Measurements from ENCODE around the gene KAT6B. TPM values are rescaled to one million over a fixed set of nuclear protein-coding genes. Genes with fewer than 3 reads are reported as not detected.

The KAT6B gene
- total and polyA plus RNA-seq, 2 experiments from 2014 or later: 15.8 to 36.2 TPM

- WGBS (ENCODE audit: low lambda C conversion rate, missing lambda C conversion rate): 85% methylated on average over 8 of the region's 8 CpGs
- H3K27me3 ChIP-seq: no peaks in the 10 kb centered on the region
- H3K4me1 ChIP-seq (ENCODE audit: insufficient read depth): peaks cover 8% of the 10 kb centered on the region
- H3K79me2 ChIP-seq: no peaks in the 10 kb centered on the region
- DNase-seq (ENCODE audit: low spot score): no peak
- H3K9me2 ChIP-seq (replicated peaks; ENCODE audit: insufficient read depth): no peaks in the 10 kb centered on the region
- H3K27ac ChIP-seq: no peak overlapping the region
- H3K9me3 ChIP-seq (ENCODE audit: low read depth): no peaks in the 10 kb centered on the region
- H3K4me3 ChIP-seq: no peak overlapping the region
- no peak for TF ChIP-seq EZH2phosphoT487 (IDR thresholded peaks at IDR 0.05; ENCODE audit: low read depth, severe bottlenecking, unreplicated experiment)
- TF ChIP-seq, protein P1, sequence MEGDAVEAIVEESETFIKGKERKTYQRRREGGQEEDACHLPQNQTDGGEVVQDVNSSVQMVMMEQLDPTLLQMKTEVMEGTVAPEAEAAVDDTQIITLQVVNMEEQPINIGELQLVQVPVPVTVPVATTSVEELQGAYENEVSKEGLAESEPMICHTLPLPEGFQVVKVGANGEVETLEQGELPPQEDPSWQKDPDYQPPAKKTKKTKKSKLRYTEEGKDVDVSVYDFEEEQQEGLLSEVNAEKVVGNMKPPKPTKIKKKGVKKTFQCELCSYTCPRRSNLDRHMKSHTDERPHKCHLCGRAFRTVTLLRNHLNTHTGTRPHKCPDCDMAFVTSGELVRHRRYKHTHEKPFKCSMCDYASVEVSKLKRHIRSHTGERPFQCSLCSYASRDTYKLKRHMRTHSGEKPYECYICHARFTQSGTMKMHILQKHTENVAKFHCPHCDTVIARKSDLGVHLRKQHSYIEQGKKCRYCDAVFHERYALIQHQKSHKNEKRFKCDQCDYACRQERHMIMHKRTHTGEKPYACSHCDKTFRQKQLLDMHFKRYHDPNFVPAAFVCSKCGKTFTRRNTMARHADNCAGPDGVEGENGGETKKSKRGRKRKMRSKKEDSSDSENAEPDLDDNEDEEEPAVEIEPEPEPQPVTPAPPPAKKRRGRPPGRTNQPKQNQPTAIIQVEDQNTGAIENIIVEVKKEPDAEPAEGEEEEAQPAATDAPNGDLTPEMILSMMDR (IDR thresholded peaks at IDR 0.05; ENCODE audit: poor library complexity): no peak
- TF ChIP-seq EZH2 (IDR thresholded peaks at IDR 0.05; ENCODE audit: borderline replicate concordance): no peak
- no peaks in the 10 kb centered on the region for H4K20me1 ChIP-seq (ENCODE audit: insufficient read depth, poor library complexity, severe bottlenecking)
- H3K4me2 ChIP-seq: no peak overlapping the region
- H2AFZ ChIP-seq: no peak overlapping the region
- H3K36me3 ChIP-seq (replicated peaks; ENCODE audit: insufficient read depth, low read depth): no peaks in the 10 kb centered on the region
These were observed 192.4 kb downstream of the KAT6B start for GRCh38 chr10:75018686-75019307.

DNA sequence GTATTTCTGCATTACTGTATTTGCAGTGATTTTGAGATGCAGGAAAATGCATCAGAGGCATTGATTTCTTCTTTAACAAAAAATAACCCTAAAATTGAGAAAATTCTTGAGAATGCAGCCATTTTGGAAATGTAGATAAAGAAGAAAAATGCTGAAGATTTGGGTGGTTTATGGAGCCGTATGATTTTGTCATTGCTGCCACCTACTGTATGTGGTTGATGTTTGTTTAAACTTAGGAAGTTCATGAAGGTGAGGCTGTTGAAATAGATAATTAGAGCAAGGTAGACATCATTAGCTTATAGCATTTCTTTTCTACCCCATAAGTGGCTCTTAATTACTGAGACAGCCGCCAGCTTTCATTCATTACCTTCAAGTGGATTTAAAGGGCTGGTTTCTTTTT, 193.0 kb downstream of the KAT6B start:
- Histone ChIP-seq H2AFZ (no peak overlapping the region), H3K9me2 (replicated peaks; ENCODE audit: insufficient read depth) (no peaks in the 10 kb centered on the region), H4K20me1 (ENCODE audit: insufficient read depth, poor library complexity, severe bottlenecking) (no peaks in the 10 kb centered on the region), H3K36me3 (replicated peaks; ENCODE audit: insufficient read depth, low read depth) (no peaks in the 10 kb centered on the region), H3K27ac (no peak overlapping the region), H3K4me3 (no peak overlapping the region), H3K9me3 (ENCODE audit: low read depth) (no peaks in the 10 kb centered on the region), H3K4me1 (ENCODE audit: insufficient read depth) (peaks cover 8% of the 10 kb centered on the region), H3K27me3 (no peaks in the 10 kb centered on the region), H3K79me2 (no peaks in the 10 kb centered on the region), H3K4me2 (no peak overlapping the region)
- no peak for TF ChIP-seq EZH2 (IDR thresholded peaks at IDR 0.05; ENCODE audit: borderline replicate concordance)
- TF ChIP-seq, protein P1 (IDR thresholded peaks at IDR 0.05; ENCODE audit: poor library complexity): peak; percentile 58
- DNase-seq (ENCODE audit: low spot score): no peak
- WGBS (ENCODE audit: low lambda C conversion rate, missing lambda C conversion rate): 54% methylated on average over 2 of the region's 2 CpGs

- WGBS (ENCODE audit: low lambda C conversion rate, missing lambda C conversion rate): 80% methylated on average over 6 of the region's 6 CpGs
- H3K79me2 ChIP-seq: no peaks in the 10 kb centered on the region
- H3K27ac ChIP-seq: no peak overlapping the region
- peaks cover 8% of the 10 kb centered on the region for H3K4me1 ChIP-seq (ENCODE audit: insufficient read depth)
- no peak for DNase-seq (ENCODE audit: low spot score)
- H3K36me3 ChIP-seq (replicated peaks; ENCODE audit: insufficient read depth, low read depth): no peaks in the 10 kb centered on the region
- H2AFZ ChIP-seq: no peak overlapping the region
- H3K9me2 ChIP-seq (replicated peaks; ENCODE audit: insufficient read depth): no peaks in the 10 kb centered on the region
- no peaks in the 10 kb centered on the region for H3K9me3 ChIP-seq (ENCODE audit: low read depth)
- H3K4me3 ChIP-seq: no peak overlapping the region
- no peak for TF ChIP-seq EZH2 (IDR thresholded peaks at IDR 0.05; ENCODE audit: borderline replicate concordance)
- TF ChIP-seq, protein P1 (IDR thresholded peaks at IDR 0.05; ENCODE audit: poor library complexity): no peak
- no peak for TF ChIP-seq EZH2phosphoT487 (IDR thresholded peaks at IDR 0.05; ENCODE audit: low read depth, severe bottlenecking, unreplicated experiment)
- no peaks in the 10 kb centered on the region for H4K20me1 ChIP-seq (ENCODE audit: insufficient read depth, poor library complexity, severe bottlenecking)
- H3K27me3 ChIP-seq: no peaks in the 10 kb centered on the region
- no peak overlapping the region for H3K4me2 ChIP-seq
These were observed 193.8 kb downstream of the KAT6B start for GRCh38 chr10:75020168-75020567.

Data from hepatocyte (in vitro differentiated cells).